GM23338 (cell line): ENCODE data around the gene B4GALT6. TPM values are rescaled to one million over a fixed set of nuclear protein-coding genes. Genes with fewer than 3 reads are reported as not detected.

Experiments
- ATAC-seq: fragments of 200-7000 bp; cut with Tn5 transposase; 3 replicates; pipeline ENCODE4 v1.9.1; 2020
- DNase-seq: peaks from one replicate; pipeline ENCODE4 v3.0.0-alpha.2; 2015; ENCODE audit warnings: low spot score
- H2AFZ ChIP-seq: fragments of 200-600 bp; sonication (generic); 2 replicates; pipeline ENCODE4 v1.8.0; 2016; ENCODE audit warnings: antibody characterized with exemption, mild to moderate bottlenecking, moderate library complexity
- H3F3A ChIP-seq: fragments of 200-600 bp; sonication (generic); replicated peaks from 2 replicates; pipeline ENCODE4 v1.8.0; 2017; ENCODE audit warnings: antibody characterized with exemption, mixed run types, low read depth
- H3K27ac ChIP-seq: fragments of 200-600 bp; sonication (generic); 2 replicates; pipeline ENCODE4 v1.6.1; 2016; ENCODE audit warnings: low read depth
- H3K27me3 ChIP-seq: fragments of 200-600 bp; sonication (generic); 2 replicates; pipeline ENCODE4 v1.8.0; 2016; ENCODE audit warnings: mild to moderate bottlenecking, mixed run types, moderate library complexity; ENCODE audit not compliant: insufficient read depth
- H3K36me3 ChIP-seq: fragments of 200-600 bp; sonication (generic); 2 replicates; pipeline ENCODE4 v1.8.0; 2016; ENCODE audit warnings: mild to moderate bottlenecking; ENCODE audit not compliant: insufficient read depth
- H3K4me1 ChIP-seq: fragments of 200-600 bp; sonication (generic); 2 replicates; pipeline ENCODE4 v1.8.0; 2016; ENCODE audit warnings: mild to moderate bottlenecking, moderate library complexity; ENCODE audit not compliant: insufficient read depth
- H3K4me2 ChIP-seq: fragments of 200-600 bp; sonication (generic); 2 replicates; pipeline ENCODE4 v1.7.1; 2017; ENCODE audit warnings: mixed run types
- H3K4me3 ChIP-seq: fragments of 200-600 bp; sonication (generic); 2 replicates; pipeline ENCODE4 v1.6.1; 2016; ENCODE audit warnings: mixed run types
- H3K79me2 ChIP-seq: fragments of 200-600 bp; sonication (generic); replicated peaks from 2 replicates; pipeline ENCODE4 v1.8.0; 2017; ENCODE audit warnings: mild to moderate bottlenecking; ENCODE audit not compliant: insufficient read depth
- H3K9me2 ChIP-seq: fragments of 200-600 bp; sonication (generic); 2 replicates; pipeline ENCODE4 v1.8.0; 2017; ENCODE audit not compliant: insufficient read depth
- H4K20me1 ChIP-seq: fragments of 200-600 bp; sonication (generic); replicated peaks from 2 replicates; pipeline ENCODE4 v1.8.0; 2017; ENCODE audit warnings: mild to moderate bottlenecking; ENCODE audit not compliant: insufficient read depth
- H3K27ac Mint-ChIP-seq: 2 replicates; pipeline ENCODE4 v1.8.0; 2020; ENCODE audit warnings: inconsistent platforms, mild to moderate bottlenecking, moderate library complexity, mixed read lengths
- H3K27me3 Mint-ChIP-seq: 3 replicates; pipeline ENCODE4 v1.8.0; 2022; ENCODE audit warnings: low read depth, mild to moderate bottlenecking, moderate library complexity, mixed read lengths, inconsistent platforms; ENCODE audit not compliant: insufficient read depth, poor library complexity
- H3K36me3 Mint-ChIP-seq: 3 replicates; pipeline ENCODE4 v1.8.0; 2021; ENCODE audit warnings: low read depth, mild to moderate bottlenecking, inconsistent platforms, moderate library complexity, mixed read lengths
- H3K4me1 Mint-ChIP-seq: 3 replicates; pipeline ENCODE4 v1.8.0; 2020; ENCODE audit warnings: mild to moderate bottlenecking, inconsistent platforms, mixed read lengths
- H3K4me3 Mint-ChIP-seq: 3 replicates; pipeline ENCODE4 v1.8.0; 2021; ENCODE audit warnings: moderate library complexity, mild to moderate bottlenecking, inconsistent platforms, mixed read lengths
- H3K9me3 Mint-ChIP-seq: 3 replicates; pipeline ENCODE4 v1.8.0; 2020; ENCODE audit warnings: moderate library complexity, mild to moderate bottlenecking, inconsistent platforms, mixed read lengths
- CTCF ChIP-seq, 2 experiments: fragments of 200-600 bp in 1 of 2; sonication (generic) in 1 of 2; conservative IDR thresholded peaks; 2 replicates each; pipeline versions ENCODE4 v1.5.1 to v1.6.1; 2016 to 2017; ENCODE audit warnings: antibody characterized with exemption in 2 of 2, low read depth in 2 of 2, mild to moderate bottlenecking in 2 of 2, moderate library complexity in 1 of 2
- ETS1 ChIP-seq: IDR thresholded peaks from 2 replicates; pipeline ENCODE4 v1.6.1; 2016; ENCODE audit warnings: antibody characterized with exemption
- ZNF462 ChIP-seq: fragments of 250-450 bp; sonication (Bioruptor Pico); IDR thresholded peaks from 2 replicates; pipeline ENCODE4 v1.5.0; 2020; ENCODE audit warnings: mild to moderate bottlenecking, moderate library complexity
- polyA plus RNA-seq: library from polyadenylated mRNA; unstranded; fragments of >200 nt; fragmentation: Nextera tagmentation; extraction: Ambion mirVana; gene quantifications from 2 replicates; pipeline ENCODE4 v1.2.1, GENCODE V29; 2016
- total RNA-seq: library from RNA; depleted of rRNA; stranded (reverse); fragments of >200 nt; shearing (Covaris generic); gene quantifications from 2 replicates; pipeline ENCODE4 v1.2.3, GENCODE V29; 2014

B4GALT6 gene
- total and polyA plus RNA-seq, 2 experiments from 2014 or later: 14.8 to 33.8 TPM

- TF ChIP-seq ZNF462 (no peak), ETS1 (no peak)
Measured at GRCh38 chr18:31651369-31651768, 33.0 kb downstream of the B4GALT6 start (continued).

GRCh38 chr18:31649978-31650719 is 34.2 kb downstream of the B4GALT6 start:
- Mint-ChIP-seq H3K4me3 (no peak overlapping the region), H3K27me3 (no peaks in the 10 kb centered on the region), H3K9me3 (no peaks in the 10 kb centered on the region), H3K4me1 (peaks cover 58% of the 10 kb centered on the region), H3K36me3 (peaks cover 16% of the 10 kb centered on the region), H3K27ac (no peak overlapping the region)
- Histone ChIP-seq H3K27ac (no peak overlapping the region), H3K79me2 (peaks cover 8% of the 10 kb centered on the region), H3K4me3 (no peak overlapping the region), H3F3A (no peaks in the 10 kb centered on the region; the same call in 1 of the 2 replicates), H3K27me3 (no peaks in the 10 kb centered on the region), H3K36me3 (no peaks in the 10 kb centered on the region), H3K4me1 (peaks cover 45% of the 10 kb centered on the region), H3K9me2 (no peaks in the 10 kb centered on the region; the same call in 1 of the 2 replicates), H4K20me1 (no peaks in the 10 kb centered on the region; the same call in none of the 2 replicates), H3K4me2 (no peak overlapping the region), H2AFZ (no peak overlapping the region)
- DNase-seq: no peak
- no peak for ATAC-seq
- TF ChIP-seq ETS1: no peak
- TF ChIP-seq CTCF (conservative IDR thresholded peaks at IDR 0.05; ENCODE audit: low read depth in 2 of 2): no peak
